HCT116 (cell line): ENCODE results near the gene PSMD3. TPM values are rescaled to one million over a fixed set of nuclear protein-coding genes. Genes with fewer than 3 reads are reported as not detected.

Experiments
- ATAC-seq: fragments of 200-7000 bp; cut with Tn5 transposase; 2 replicates; pipeline ENCODE4 v1.9.1; 2020; ENCODE audit warnings: mild to moderate bottlenecking, moderate library complexity
- BruUV-seq: library from RNA; stranded (reverse); fragments of 400-500 nt; replicated peaks from 2 replicates; lab custom pipeline; 2021; lab: Mats Ljungman, UMichigan
- CTCF ChIA-PET: fragments of 300-600 bp; sonication (Branson Sonifier 250); formaldehyde crosslinking; loops from one replicate; lab custom pipeline; 2021; ENCODE audit warnings: antibody characterized with exemption; lab: Charles Lee
- POLR2A ChIA-PET: fragments of 300-600, 350-600 bp; sonication (Branson Sonifier 250); formaldehyde crosslinking; loops from one replicate; lab custom pipeline; 2021; ENCODE audit warnings: antibody characterized with exemption; lab: Charles Lee
- RAD21 ChIA-PET, 2 experiments: fragments of 300-600 bp; sonication (Branson Sonifier 250); formaldehyde crosslinking; loops; one replicate each; lab custom pipeline; 2023; ENCODE audit warnings: low total read pairs in 2 of 2; ENCODE audit not compliant: uncharacterized antibody in 2 of 2, unreplicated experiment in 2 of 2, low non-redundant PET in 1 of 2; lab: Charles Lee
- DNase-seq: peaks from one replicate; pipeline ENCODE4 v3.0.0-alpha.2; 2010; ENCODE audit warnings: low read depth, low spot score
- H2AFZ ChIP-seq: fragments of 200-600 bp; shearing (Covaris generic), sonication (generic); 2 replicates; pipeline ENCODE4 v1.6.1; 2017; ENCODE audit warnings: low read depth, mixed run types, mixed read lengths, antibody characterized with exemption, low read length; ENCODE audit not compliant: poor library complexity, severe bottlenecking
- H3K27ac ChIP-seq: 2 replicates; pipeline ENCODE4 v1.5.1; 2012; ENCODE audit warnings: low read depth, low read length
- H3K27me3 ChIP-seq: fragments of 200-600 bp; sonication (generic); 2 replicates; pipeline ENCODE4 v1.6.1; 2016; ENCODE audit warnings: mixed run types, low read length, mixed read lengths; ENCODE audit not compliant: insufficient read depth
- H3K36me3 ChIP-seq, 2 experiments: fragments of 200-500 bp in 1 of 2; fragments of 200-600 bp in 1 of 2; sonication (Bioruptor generic) in 1 of 2; sonication (generic) in 1 of 2; 2 replicates each; pipeline versions ENCODE4 v1.5.1 to v1.6.1; 2014 to 2016; ENCODE audit warnings: low read length in 2 of 2, inconsistent platforms in 1 of 2, mixed read lengths in 1 of 2, mixed run types in 1 of 2; ENCODE audit not compliant: insufficient read depth in 2 of 2, control insufficient read depth in 1 of 2
- H3K4me1 ChIP-seq, 2 experiments: fragments of 200-600 bp in 1 of 2; sonication (generic) in 1 of 2; 2 replicates each; pipeline versions ENCODE4 v1.5.1 to v1.6.1; 2012 to 2017; ENCODE audit warnings: low read length in 2 of 2, inconsistent platforms in 1 of 2, mild to moderate bottlenecking in 1 of 2, mixed read lengths in 1 of 2, mixed run types in 1 of 2, moderate library complexity in 1 of 2; ENCODE audit not compliant: insufficient read depth in 2 of 2, control insufficient read depth in 1 of 2
- H3K4me2 ChIP-seq: fragments of 200-600 bp; sonication (generic); 2 replicates; pipeline ENCODE4 v1.6.1; 2017; ENCODE audit warnings: mixed run types, low read length, mixed read lengths
- H3K4me3 ChIP-seq, 2 experiments: fragments of 200-600 bp in 1 of 2; sonication (generic) in 1 of 2; replicated peaks in 1 of 2; 2 replicates each; pipeline ENCODE4 v1.5.1; 2011 to 2016; ENCODE audit warnings: low read length in 2 of 2, control low read depth in 1 of 2, low read depth in 1 of 2, mild to moderate bottlenecking in 1 of 2, mixed read lengths in 1 of 2, mixed run types in 1 of 2
- H3K79me2 ChIP-seq: fragments of 200-600 bp; sonication (generic); 2 replicates; pipeline ENCODE4 v1.6.1; 2017; ENCODE audit warnings: mild to moderate bottlenecking, mixed run types, low read length, moderate library complexity, mixed read lengths; ENCODE audit not compliant: insufficient read depth
- H3K9ac ChIP-seq: fragments of 200-600 bp; sonication (generic); 2 replicates; pipeline ENCODE4 v1.6.1; 2016; ENCODE audit warnings: low read length, mixed read lengths
- H3K9me2 ChIP-seq: fragments of 200-600 bp; sonication (generic), shearing (Covaris generic); 2 replicates; pipeline ENCODE4 v1.6.1; 2017; ENCODE audit warnings: mixed run types, mild to moderate bottlenecking, moderate library complexity; ENCODE audit not compliant: insufficient read depth
- H3K9me3 ChIP-seq, 2 experiments: fragments of 200-500 bp in 1 of 2; fragments of 200-600 bp in 1 of 2; sonication (Bioruptor generic) in 1 of 2; sonication (generic) in 1 of 2; 2 replicates each; pipeline ENCODE4 v1.6.1; 2014 to 2017; ENCODE audit warnings: low read length in 2 of 2, mixed read lengths in 2 of 2, inconsistent platforms in 1 of 2, low read depth in 1 of 2, mild to moderate bottlenecking in 1 of 2, mixed run types in 1 of 2, moderate library complexity in 1 of 2; ENCODE audit not compliant: control insufficient read depth in 1 of 2, insufficient read depth in 1 of 2
- H4K20me1 ChIP-seq: fragments of 200-600 bp; sonication (generic), shearing (Covaris generic); 2 replicates; pipeline ENCODE4 v1.6.1; 2017; ENCODE audit warnings: mixed run types, mild to moderate bottlenecking, moderate library complexity; ENCODE audit not compliant: insufficient read depth
- CEBPB ChIP-seq: IDR thresholded peaks from 2 replicates; pipeline ENCODE4 v1.6.1; 2012; ENCODE audit warnings: low read depth
- ELF1 ChIP-seq: IDR thresholded peaks from 2 replicates; pipeline ENCODE4 v1.6.1; 2012; ENCODE audit warnings: low read depth, borderline replicate concordance
- EZH2 ChIP-seq: fragments of 200-600 bp; sonication (generic); IDR thresholded peaks from 2 replicates; pipeline ENCODE4 v1.6.1; 2017; ENCODE audit warnings: antibody characterized with exemption, mixed run types
- FOSL1 ChIP-seq: IDR thresholded peaks from 2 replicates; pipeline ENCODE4 v1.6.1; 2012; ENCODE audit warnings: low read depth
- POLR2A ChIP-seq: IDR thresholded peaks from 2 replicates; pipeline ENCODE4 v1.7.0; 2011; ENCODE audit warnings: borderline replicate concordance; ENCODE audit not compliant: insufficient read depth, insufficient read length; ENCODE audit errors: extremely low read depth
- POLR2AphosphoS5 ChIP-seq: IDR thresholded peaks from 2 replicates; pipeline ENCODE4 v1.6.1; 2011; ENCODE audit warnings: mild to moderate bottlenecking, low read depth, low read length, moderate library complexity
- SIN3A ChIP-seq: IDR thresholded peaks from 2 replicates; pipeline ENCODE4 v1.6.1; 2012; ENCODE audit warnings: low read depth
- SP1 ChIP-seq: IDR thresholded peaks from 2 replicates; pipeline ENCODE4 v1.6.1; 2012; ENCODE audit warnings: low read depth
- SRF ChIP-seq: IDR thresholded peaks from 2 replicates; pipeline ENCODE4 v1.6.1; 2012; ENCODE audit warnings: low read depth
- TCF7L2 ChIP-seq: IDR thresholded peaks from 2 replicates; pipeline ENCODE4 v1.7.0; 2011; ENCODE audit warnings: borderline replicate concordance, inconsistent platforms; ENCODE audit not compliant: insufficient read depth, insufficient read length; ENCODE audit errors: extremely low read depth
- ZFX ChIP-seq: fragments of 450-650 bp; IDR thresholded peaks from 2 replicates; pipeline ENCODE4 v1.6.1; 2017
- ZNF274 ChIP-seq: fragments of 200-500 bp; sonication (Bioruptor generic); IDR thresholded peaks from 2 replicates; pipeline ENCODE4 v1.6.1; 2014; ENCODE audit warnings: mild to moderate bottlenecking, low read depth, low read length, inconsistent platforms
- intact Hi-C: fragments of 100-400 bp; cut with micrococcal nuclease; formaldehyde crosslinking; loops from 2 replicates; pipeline ENCODE4 v1.10.0; 2022
- total RNA-seq: library from RNA; stranded (reverse); gene quantifications from one replicate; pipeline ENCODE4 v1.2.1, GENCODE V29; 2021; ENCODE audit not compliant: unreplicated experiment
- TF ChIP-seq, protein P1 (sequence below): IDR thresholded peaks from 2 replicates; pipeline ENCODE4 v1.6.1; 2012
- TF ChIP-seq, protein P2 (sequence below): IDR thresholded peaks from 2 replicates; pipeline ENCODE4 v1.6.1; 2012
- TF ChIP-seq, protein P3 (sequence below): IDR thresholded peaks from 2 replicates; pipeline ENCODE4 v1.6.1; 2012; ENCODE audit warnings: low read depth
- TF ChIP-seq, protein P4 (sequence below): IDR thresholded peaks from 2 replicates; pipeline ENCODE4 v1.6.1; 2011; ENCODE audit warnings: mild to moderate bottlenecking, low read length, moderate library complexity; ENCODE audit not compliant: insufficient replicate concordance; ENCODE audit errors: extremely low read depth

PSMD3 gene
- total RNA-seq, 1 experiment from 2014 or later: 152 TPM

DNA sequence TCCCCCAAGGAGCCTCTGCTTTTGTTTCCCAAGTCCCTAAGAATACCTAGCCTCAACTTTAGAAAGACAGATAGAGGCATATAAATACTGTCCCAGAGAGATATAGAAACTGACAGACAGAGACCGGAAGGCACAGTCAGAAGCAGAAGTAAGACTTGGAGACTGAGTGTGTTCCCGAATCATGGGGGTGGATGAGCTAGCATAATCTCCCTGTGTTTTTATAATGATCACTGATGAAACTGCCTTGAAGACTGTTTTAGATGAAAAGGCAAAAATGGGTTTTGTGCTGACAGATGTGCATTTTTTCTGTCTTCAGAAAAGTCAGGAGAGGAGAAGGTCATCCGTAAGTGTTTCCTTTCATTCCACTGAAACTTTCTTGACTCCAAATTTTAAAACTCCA, 8.3 kb upstream of the PSMD3 start:
- H3K79me2 ChIP-seq: no peaks in the 10 kb centered on the region
- no peak overlapping the region for H2AFZ ChIP-seq
- no peaks in the 10 kb centered on the region for H3K4me1 ChIP-seq
- no peak overlapping the region for H3K27ac ChIP-seq
- DNase-seq: no peak
- BruUV-seq: no TSS peak
- TF ChIP-seq, protein P1, sequence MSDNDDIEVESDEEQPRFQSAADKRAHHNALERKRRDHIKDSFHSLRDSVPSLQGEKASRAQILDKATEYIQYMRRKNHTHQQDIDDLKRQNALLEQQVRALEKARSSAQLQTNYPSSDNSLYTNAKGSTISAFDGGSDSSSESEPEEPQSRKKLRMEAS: no peak
- TF ChIP-seq TCF7L2: no peak
- TF ChIP-seq, protein P2, sequence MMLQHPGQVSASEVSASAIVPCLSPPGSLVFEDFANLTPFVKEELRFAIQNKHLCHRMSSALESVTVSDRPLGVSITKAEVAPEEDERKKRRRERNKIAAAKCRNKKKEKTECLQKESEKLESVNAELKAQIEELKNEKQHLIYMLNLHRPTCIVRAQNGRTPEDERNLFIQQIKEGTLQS: no peak
- TF ChIP-seq, protein P3, sequence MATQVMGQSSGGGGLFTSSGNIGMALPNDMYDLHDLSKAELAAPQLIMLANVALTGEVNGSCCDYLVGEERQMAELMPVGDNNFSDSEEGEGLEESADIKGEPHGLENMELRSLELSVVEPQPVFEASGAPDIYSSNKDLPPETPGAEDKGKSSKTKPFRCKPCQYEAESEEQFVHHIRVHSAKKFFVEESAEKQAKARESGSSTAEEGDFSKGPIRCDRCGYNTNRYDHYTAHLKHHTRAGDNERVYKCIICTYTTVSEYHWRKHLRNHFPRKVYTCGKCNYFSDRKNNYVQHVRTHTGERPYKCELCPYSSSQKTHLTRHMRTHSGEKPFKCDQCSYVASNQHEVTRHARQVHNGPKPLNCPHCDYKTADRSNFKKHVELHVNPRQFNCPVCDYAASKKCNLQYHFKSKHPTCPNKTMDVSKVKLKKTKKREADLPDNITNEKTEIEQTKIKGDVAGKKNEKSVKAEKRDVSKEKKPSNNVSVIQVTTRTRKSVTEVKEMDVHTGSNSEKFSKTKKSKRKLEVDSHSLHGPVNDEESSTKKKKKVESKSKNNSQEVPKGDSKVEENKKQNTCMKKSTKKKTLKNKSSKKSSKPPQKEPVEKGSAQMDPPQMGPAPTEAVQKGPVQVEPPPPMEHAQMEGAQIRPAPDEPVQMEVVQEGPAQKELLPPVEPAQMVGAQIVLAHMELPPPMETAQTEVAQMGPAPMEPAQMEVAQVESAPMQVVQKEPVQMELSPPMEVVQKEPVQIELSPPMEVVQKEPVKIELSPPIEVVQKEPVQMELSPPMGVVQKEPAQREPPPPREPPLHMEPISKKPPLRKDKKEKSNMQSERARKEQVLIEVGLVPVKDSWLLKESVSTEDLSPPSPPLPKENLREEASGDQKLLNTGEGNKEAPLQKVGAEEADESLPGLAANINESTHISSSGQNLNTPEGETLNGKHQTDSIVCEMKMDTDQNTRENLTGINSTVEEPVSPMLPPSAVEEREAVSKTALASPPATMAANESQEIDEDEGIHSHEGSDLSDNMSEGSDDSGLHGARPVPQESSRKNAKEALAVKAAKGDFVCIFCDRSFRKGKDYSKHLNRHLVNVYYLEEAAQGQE: no peak
- no peak for TF ChIP-seq POLR2A
- TF ChIP-seq FOSL1: no peak
- TF ChIP-seq ELF1: no peak
- TF ChIP-seq SP1: no peak
- no peak for TF ChIP-seq EZH2
- TF ChIP-seq POLR2AphosphoS5: no peak
- no peak for TF ChIP-seq SRF
- TF ChIP-seq, protein P4, sequence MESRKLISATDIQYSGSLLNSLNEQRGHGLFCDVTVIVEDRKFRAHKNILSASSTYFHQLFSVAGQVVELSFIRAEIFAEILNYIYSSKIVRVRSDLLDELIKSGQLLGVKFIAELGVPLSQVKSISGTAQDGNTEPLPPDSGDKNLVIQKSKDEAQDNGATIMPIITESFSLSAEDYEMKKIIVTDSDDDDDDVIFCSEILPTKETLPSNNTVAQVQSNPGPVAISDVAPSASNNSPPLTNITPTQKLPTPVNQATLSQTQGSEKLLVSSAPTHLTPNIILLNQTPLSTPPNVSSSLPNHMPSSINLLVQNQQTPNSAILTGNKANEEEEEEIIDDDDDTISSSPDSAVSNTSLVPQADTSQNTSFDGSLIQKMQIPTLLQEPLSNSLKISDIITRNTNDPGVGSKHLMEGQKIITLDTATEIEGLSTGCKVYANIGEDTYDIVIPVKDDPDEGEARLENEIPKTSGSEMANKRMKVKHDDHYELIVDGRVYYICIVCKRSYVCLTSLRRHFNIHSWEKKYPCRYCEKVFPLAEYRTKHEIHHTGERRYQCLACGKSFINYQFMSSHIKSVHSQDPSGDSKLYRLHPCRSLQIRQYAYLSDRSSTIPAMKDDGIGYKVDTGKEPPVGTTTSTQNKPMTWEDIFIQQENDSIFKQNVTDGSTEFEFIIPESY: no peak
- TF ChIP-seq ZFX: no peak
- no peak for TF ChIP-seq CEBPB
- no peak for TF ChIP-seq SIN3A
- TF ChIP-seq ZNF274: no peak
- H3K36me3 ChIP-seq: no peaks in the 10 kb centered on the region
- intact Hi-C loops: no loop called here
- CTCF ChIA-PET: no interaction called here
- peaks cover 9% of the 10 kb centered on the region; the same call in 1 of the 2 replicates for H3K27me3 ChIP-seq
- H3K4me2 ChIP-seq: no peak overlapping the region
- RAD21 ChIA-PET: no interaction called here
- H3K4me3 ChIP-seq: no peak overlapping the region
- POLR2A ChIA-PET: no interaction called here
- H3K9ac ChIP-seq: no peak overlapping the region
- no peaks in the 10 kb centered on the region for H3K9me3 ChIP-seq
- no peaks in the 10 kb centered on the region for H4K20me1 ChIP-seq
- ATAC-seq: no peak
- H3K9me2 ChIP-seq: no peaks in the 10 kb centered on the region
